GM18909 (cell line): Measurements from ENCODE around the gene PPP1R2B.
A peak's percentile ranks its signal among the peaks of the same experiment; 100 is the strongest.

Experiments
- ATAC-seq: cut with Tn5 transposase; IDR thresholded peaks from one replicate; pipeline ENCODE4 v1.9.1; 2021; ENCODE audit warnings: mild to moderate bottlenecking; ENCODE audit not compliant: unreplicated experiment, poor library complexity

PPP1R2B gene

GRCh38 chr5:156870498-156870839, 20.4 kb downstream of the PPP1R2B start:
- no peak for ATAC-seq

GRCh38 chr5:156871212-156871611, 21.1 kb downstream of the PPP1R2B start:
- no peak for ATAC-seq

GRCh38 chr5:156879665-156880285, 29.7 kb downstream of the PPP1R2B start:
- ATAC-seq: peak; percentile 96

GRCh38 chr5:156883316-156883875, 33.3 kb downstream of the PPP1R2B start:
- ATAC-seq: peak; percentile 48

- peak; percentile 42 for ATAC-seq
Observed at GRCh38 chr5:156888520-156888919, 38.4 kb downstream of the PPP1R2B start.

- no peak for ATAC-seq
Observed at GRCh38 chr5:156892223-156892622, 42.1 kb downstream of the PPP1R2B start.

GRCh38 chr5:156892864-156893263, 42.8 kb downstream of the PPP1R2B start:
- no peak for ATAC-seq

GRCh38 chr5:156893517-156893916, 43.4 kb downstream of the PPP1R2B start:
- peak; percentile 84 for ATAC-seq

GRCh38 chr5:156896546-156896945, 46.5 kb downstream of the PPP1R2B start:
- no peak for ATAC-seq
